Measurements from ENCODE around the gene GLT6D1.
"Not testable (repeated sequence)": the region's sequence is repeated elsewhere in the genome, so short reads cannot be mapped to it uniquely, and the experiment has no call there.

The GLT6D1 gene

DNA sequence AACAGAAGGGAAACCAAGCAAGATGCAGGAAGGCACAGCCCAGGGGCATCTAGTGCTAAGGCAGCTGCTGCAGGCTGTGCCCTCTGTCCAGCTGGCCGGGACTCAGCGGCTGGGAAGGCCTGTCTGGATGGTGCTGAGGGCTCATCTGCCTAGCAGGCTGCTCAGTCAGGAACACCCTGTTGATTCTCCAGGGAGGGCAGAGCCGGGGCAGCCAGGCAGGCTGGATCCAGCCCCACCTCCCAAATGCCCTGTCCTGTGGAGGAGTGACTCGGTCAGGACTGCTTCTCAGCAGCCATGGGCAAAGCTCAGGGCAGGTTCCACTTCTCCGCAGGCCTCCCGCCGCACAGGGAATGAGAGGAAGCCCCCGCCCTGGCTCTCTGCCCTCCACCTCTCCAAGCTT, 16.0 kb upstream of the GLT6D1 start:
- Mint-ChIP-seq H3K9me3 (peaks cover 3% of the 10 kb centered on the region), H3K27ac (no peak overlapping the region), H3K4me3 (no peak overlapping the region)

GRCh38 chr9:135650408-135650807, 11.1 kb upstream of the GLT6D1 start:
- Mint-ChIP-seq H3K4me3 (no peak overlapping the region), H3K27ac (no peak overlapping the region), H3K4me1 (ENCODE audit: low read depth) (no peaks in the 10 kb centered on the region), H3K27me3 (peaks cover 15% of the 10 kb centered on the region), H3K9me3 (peaks cover 28% of the 10 kb centered on the region), H3K36me3 (ENCODE audit: low read depth) (peaks cover 12% of the 10 kb centered on the region)

More for the DNA sequence above, 16.0 kb upstream of the GLT6D1 start:
- H3K36me3 Mint-ChIP-seq (ENCODE audit: low read depth) = no peaks in the 10 kb centered on the region
- H3K27me3 Mint-ChIP-seq = peaks cover 6% of the 10 kb centered on the region
- H3K4me1 Mint-ChIP-seq (ENCODE audit: low read depth) = no peaks in the 10 kb centered on the region

DNA sequence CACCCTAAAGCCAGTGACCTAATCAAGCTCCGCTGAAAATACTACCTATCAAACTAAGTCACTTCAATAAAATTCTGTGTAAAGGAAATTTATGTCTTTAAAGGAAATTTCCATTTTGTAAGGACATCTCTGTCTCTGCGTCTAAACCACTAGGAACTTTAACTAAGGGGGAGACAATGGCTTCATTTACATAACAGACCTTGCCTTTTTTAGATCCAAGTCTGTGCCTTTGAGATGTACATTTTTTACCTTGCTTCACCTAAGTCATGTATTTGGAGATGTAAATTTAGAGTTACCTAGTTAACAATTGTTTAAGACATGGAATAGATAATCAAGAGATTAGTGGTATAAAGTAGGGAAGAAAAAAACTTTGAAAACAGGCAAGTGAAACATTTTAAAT, 10.2 kb upstream of the GLT6D1 start:
- Mint-ChIP-seq H3K27me3 (peaks cover 19% of the 10 kb centered on the region), H3K36me3 (ENCODE audit: low read depth) (peaks cover 15% of the 10 kb centered on the region), H3K27ac (no peak overlapping the region), H3K4me3 (no peak overlapping the region), H3K4me1 (ENCODE audit: low read depth) (no peaks in the 10 kb centered on the region), H3K9me3 (peaks cover 34% of the 10 kb centered on the region)

- Mint-ChIP-seq H3K27ac (no peak overlapping the region), H3K36me3 (ENCODE audit: low read depth) (peaks cover 15% of the 10 kb centered on the region), H3K27me3 (peaks cover 15% of the 10 kb centered on the region), H3K4me1 (ENCODE audit: low read depth) (no peaks in the 10 kb centered on the region), H3K4me3 (no peak overlapping the region), H3K9me3 (peaks cover 36% of the 10 kb centered on the region)
Measured at GRCh38 chr9:135648494-135649410, 9.4 kb upstream of the GLT6D1 start.

- H3K27me3 Mint-ChIP-seq = peaks cover 15% of the 10 kb centered on the region
- H3K4me3 Mint-ChIP-seq = no peak overlapping the region
- H3K4me1 Mint-ChIP-seq (ENCODE audit: low read depth) = no peaks in the 10 kb centered on the region
- H3K27ac Mint-ChIP-seq = no peak overlapping the region
- H3K9me3 Mint-ChIP-seq = peaks cover 43% of the 10 kb centered on the region
- peaks cover 15% of the 10 kb centered on the region for H3K36me3 Mint-ChIP-seq (ENCODE audit: low read depth)
Measured at GRCh38 chr9:135647884-135648283, 8.5 kb upstream of the GLT6D1 start.

DNA sequence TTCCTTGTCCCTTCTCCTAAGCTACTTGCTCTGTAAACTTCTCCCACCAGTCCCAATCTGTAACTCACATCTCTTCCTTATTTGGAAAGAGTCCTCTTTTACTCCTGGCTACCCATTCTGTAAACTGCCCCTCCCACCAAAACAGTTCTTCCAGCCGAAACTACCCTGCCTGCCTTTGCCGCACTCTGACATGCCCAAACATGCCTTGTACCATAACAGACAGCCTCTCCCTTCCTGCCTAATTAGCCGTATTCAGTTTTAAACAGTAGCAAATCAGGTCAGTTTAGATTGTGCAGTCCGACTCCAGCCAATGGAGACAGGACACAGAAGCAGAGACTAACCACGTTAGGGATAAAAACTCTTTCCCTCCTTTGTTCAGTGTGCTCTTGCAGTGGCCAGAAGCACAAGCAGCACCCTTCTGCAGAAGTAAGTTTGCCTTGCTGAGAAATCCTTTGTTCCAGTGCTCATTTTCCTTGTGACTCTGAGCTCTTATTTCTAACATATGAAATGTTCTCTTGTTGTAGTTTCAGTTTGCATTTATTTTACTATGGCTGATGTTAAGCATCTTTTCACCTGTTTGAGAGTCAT, 5.4 kb upstream of the GLT6D1 start:
- peaks cover 23% of the 10 kb centered on the region for H3K27me3 Mint-ChIP-seq
- no peak overlapping the region for H3K4me3 Mint-ChIP-seq
- H3K4me1 Mint-ChIP-seq (ENCODE audit: low read depth) = no peaks in the 10 kb centered on the region
- peaks cover 40% of the 10 kb centered on the region for H3K9me3 Mint-ChIP-seq
- peaks cover 15% of the 10 kb centered on the region for H3K36me3 Mint-ChIP-seq (ENCODE audit: low read depth)
- no peak overlapping the region for H3K27ac Mint-ChIP-seq

DNA sequence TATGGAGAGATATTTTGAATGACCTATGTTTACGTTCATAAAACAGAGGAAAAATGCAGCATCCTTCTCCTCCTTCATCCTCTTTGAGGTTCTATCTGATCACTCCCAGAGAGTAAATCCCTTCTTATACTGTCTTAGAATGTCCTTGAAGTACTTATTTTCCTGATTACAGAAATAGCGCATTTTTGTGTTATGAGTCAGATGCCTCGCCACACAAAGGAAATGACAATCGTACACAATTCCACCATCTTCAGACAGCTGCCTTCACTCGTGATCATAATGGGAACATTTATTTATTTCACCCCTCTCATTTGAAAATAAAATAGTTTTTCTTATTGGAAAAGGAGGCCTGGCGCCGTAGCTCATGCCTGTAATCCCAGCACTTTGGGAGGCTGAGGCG, 2.4 kb upstream of the GLT6D1 start:
- Mint-ChIP-seq H3K36me3 (ENCODE audit: low read depth) (peaks cover 5% of the 10 kb centered on the region), H3K4me1 (ENCODE audit: low read depth) (no peaks in the 10 kb centered on the region), H3K4me3 (no peak overlapping the region), H3K27ac (no peak overlapping the region), H3K27me3 (peaks cover 29% of the 10 kb centered on the region), H3K9me3 (peaks cover 27% of the 10 kb centered on the region)

GRCh38 chr9:135641047-135641446, 1.7 kb upstream of the GLT6D1 start:
- H3K36me3 Mint-ChIP-seq (ENCODE audit: low read depth) = peaks cover 5% of the 10 kb centered on the region
- no peak overlapping the region for H3K4me3 Mint-ChIP-seq
- H3K27me3 Mint-ChIP-seq = peaks cover 34% of the 10 kb centered on the region
- H3K4me1 Mint-ChIP-seq (ENCODE audit: low read depth) = no peaks in the 10 kb centered on the region
- H3K9me3 Mint-ChIP-seq = peaks cover 24% of the 10 kb centered on the region
- H3K27ac Mint-ChIP-seq = no peak overlapping the region

- H3K27ac Mint-ChIP-seq; H3K4me3 Mint-ChIP-seq; H3K36me3 Mint-ChIP-seq (ENCODE audit: low read depth); H3K4me1 Mint-ChIP-seq (ENCODE audit: low read depth); H3K9me3 Mint-ChIP-seq: not testable (repeated sequence)
- peaks cover 37% of the 10 kb centered on the region for H3K27me3 Mint-ChIP-seq
Measured at GRCh38 chr9:135636930-135637530, 2.3 kb downstream of the GLT6D1 start.

DNA sequence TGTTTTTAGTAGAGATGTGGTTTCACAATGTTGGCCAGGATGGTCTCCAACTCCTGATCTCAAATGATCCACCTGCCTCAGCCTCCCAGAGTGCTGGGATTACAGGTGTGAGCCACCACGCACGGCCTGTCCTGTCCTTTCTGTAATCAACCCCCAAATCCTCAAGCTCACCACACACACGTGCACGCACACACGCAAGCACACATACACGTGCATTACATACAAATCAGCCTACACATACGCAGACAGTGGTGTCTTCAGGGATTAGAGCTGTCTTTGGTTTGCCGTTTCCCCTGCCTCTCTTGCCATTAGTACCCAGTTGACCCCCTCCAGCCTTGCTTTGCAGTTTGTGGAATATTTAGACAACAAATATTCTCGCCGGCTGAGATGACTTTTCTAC, 6.5 kb downstream of the GLT6D1 start:
- Mint-ChIP-seq H3K27me3 (peaks cover 26% of the 10 kb centered on the region), H3K9me3 (peaks cover 6% of the 10 kb centered on the region), H3K4me1 (ENCODE audit: low read depth) (no peaks in the 10 kb centered on the region), H3K36me3 (ENCODE audit: low read depth) (no peaks in the 10 kb centered on the region), H3K27ac (no peak overlapping the region), H3K4me3 (no peak overlapping the region)

- Mint-ChIP-seq H3K4me3 (no peak overlapping the region), H3K27me3 (peaks cover 10% of the 10 kb centered on the region), H3K27ac (no peak overlapping the region), H3K9me3 (peaks cover 10% of the 10 kb centered on the region), H3K4me1 (ENCODE audit: low read depth) (no peaks in the 10 kb centered on the region), H3K36me3 (ENCODE audit: low read depth) (no peaks in the 10 kb centered on the region)
Measured at GRCh38 chr9:135624282-135624681, 15.1 kb downstream of the GLT6D1 start.

DNA sequence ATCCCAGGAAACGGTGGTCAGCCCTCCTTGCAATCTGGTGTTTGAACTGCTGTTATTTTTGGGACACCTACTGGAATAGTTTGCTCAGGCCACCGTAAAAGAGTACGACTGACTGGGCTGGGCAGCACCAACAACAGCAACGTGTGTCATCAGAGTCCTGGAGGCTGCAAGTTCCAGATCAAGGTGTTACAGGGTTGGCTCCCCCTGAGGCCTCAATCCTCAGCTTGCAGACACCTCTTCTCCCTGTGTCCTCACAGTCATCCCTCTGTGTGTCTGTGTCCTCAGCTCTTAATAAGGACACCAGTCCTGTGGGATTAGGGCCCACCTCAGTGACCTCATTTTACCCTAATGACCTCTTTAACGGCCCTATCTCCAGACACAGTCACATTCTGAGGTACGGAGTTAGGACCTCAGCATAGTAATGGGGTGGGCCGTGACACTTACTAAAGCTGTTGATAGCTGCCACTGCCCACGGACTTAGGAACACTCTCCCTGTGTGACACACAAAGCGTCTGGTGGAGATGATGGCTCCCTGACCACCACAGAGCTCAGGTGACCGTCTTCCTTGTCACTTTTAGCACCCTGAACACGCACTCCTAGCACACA, 16.8 kb downstream of the GLT6D1 start:
- Mint-ChIP-seq H3K27me3 (peaks cover 7% of the 10 kb centered on the region), H3K4me3 (no peak overlapping the region), H3K9me3 (peaks cover 5% of the 10 kb centered on the region), H3K4me1 (ENCODE audit: low read depth) (no peaks in the 10 kb centered on the region), H3K27ac (no peak overlapping the region), H3K36me3 (ENCODE audit: low read depth) (no peaks in the 10 kb centered on the region)

DNA sequence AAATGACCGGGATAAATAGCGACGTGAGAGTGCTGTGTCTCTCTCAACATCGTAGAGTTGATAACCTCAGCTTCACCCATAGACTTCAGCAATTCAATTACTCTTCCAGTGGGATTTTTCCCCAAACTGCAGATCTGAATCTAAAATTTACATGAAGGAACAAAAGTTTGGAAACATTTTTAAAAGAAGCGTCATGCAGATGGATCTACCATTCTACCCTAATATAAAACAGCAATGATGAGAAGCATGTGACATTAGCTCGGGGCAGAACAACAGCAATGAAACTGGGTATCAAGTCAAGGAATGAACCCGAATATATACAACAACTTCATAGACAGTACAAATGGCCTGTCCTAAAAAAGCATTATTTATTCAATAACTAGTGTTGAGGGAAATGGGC, 18.8 kb downstream of the GLT6D1 start:
- no peaks in the 10 kb centered on the region for H3K9me3 Mint-ChIP-seq
- no peak overlapping the region for H3K27ac Mint-ChIP-seq
- H3K27me3 Mint-ChIP-seq = no peaks in the 10 kb centered on the region
- H3K4me3 Mint-ChIP-seq = no peak overlapping the region
- H3K36me3 Mint-ChIP-seq (ENCODE audit: low read depth) = no peaks in the 10 kb centered on the region
- H3K4me1 Mint-ChIP-seq (ENCODE audit: low read depth) = no peaks in the 10 kb centered on the region

DNA sequence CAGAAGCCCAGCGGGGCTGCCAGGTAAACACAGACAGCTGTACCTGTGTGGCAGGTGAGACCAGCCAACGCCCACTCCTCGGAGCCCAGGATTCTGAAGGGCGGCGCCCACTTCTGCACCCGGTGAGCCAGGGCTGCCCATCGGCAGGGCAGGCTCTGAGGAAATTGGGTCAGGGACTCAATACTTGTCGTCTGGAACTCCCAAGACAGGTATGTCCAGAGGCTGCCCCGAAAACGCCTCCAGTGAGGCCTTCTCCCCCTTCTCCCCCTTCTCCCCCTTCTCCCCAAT, 19.8 kb downstream of the GLT6D1 start:
- no peaks in the 10 kb centered on the region for H3K9me3 Mint-ChIP-seq
- H3K4me3 Mint-ChIP-seq = no peak overlapping the region
- no peaks in the 10 kb centered on the region for H3K36me3 Mint-ChIP-seq (ENCODE audit: low read depth)
- no peaks in the 10 kb centered on the region for H3K27me3 Mint-ChIP-seq
- H3K4me1 Mint-ChIP-seq (ENCODE audit: low read depth) = no peaks in the 10 kb centered on the region
- no peak overlapping the region for H3K27ac Mint-ChIP-seq

DNA sequence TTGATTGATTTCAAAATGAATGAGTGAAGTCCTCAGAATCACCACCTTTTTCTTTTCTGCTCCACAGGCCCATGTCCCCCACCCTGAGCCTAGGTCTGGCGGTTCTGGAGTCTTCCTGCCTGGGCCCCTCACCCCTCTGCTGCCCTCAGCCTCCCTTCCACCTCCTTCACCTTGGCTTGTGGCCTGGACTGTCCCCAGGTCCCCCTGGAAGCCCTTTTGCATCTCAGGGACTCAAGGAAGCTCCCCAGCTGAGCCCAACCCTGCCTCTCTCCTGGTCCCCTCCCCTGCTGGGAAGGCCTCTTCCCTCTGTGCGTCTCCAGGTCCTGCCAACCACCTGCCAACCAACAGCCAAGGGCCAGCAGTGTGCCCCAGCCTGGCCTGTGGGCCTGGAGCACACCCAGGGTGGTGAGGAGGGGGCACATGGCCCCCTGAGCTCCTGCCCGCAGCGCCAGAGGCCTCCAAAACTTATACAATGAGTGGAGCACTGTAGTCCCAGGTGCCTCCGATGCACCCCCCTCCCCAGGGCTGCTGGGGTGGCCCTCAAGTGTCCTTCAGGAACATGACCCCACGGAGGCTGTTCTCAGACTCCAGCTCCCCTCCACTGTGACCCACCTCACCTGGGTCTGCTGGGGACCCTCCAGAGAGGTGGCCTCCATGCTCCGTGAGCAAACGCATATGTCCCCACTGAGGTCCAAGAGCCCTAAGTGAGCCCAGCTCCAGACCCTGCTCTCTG, 20.3 kb downstream of the GLT6D1 start:
- Mint-ChIP-seq H3K27ac (no peak overlapping the region), H3K4me1 (ENCODE audit: low read depth) (no peaks in the 10 kb centered on the region), H3K4me3 (no peak overlapping the region), H3K9me3 (no peaks in the 10 kb centered on the region), H3K36me3 (ENCODE audit: low read depth) (no peaks in the 10 kb centered on the region), H3K27me3 (no peaks in the 10 kb centered on the region)
